Right lobe of liver (tissue), 6 donors: ENCODE data around the gene CAMK1. TPM values are rescaled to one million over a fixed set of nuclear protein-coding genes. Genes with fewer than 3 reads are reported as not detected.

ENCODE experiments used
- ATAC-seq, 4 donors: fragments of 200-7000 bp; cut with Tn5 transposase; one replicate each; pipeline ENCODE4 v1.9.1; 2020; ENCODE audit warnings: mild to moderate bottlenecking in 4 of 4, moderate library complexity in 4 of 4
- DNase-seq, 3 donors: peaks; one replicate each; pipeline ENCODE4 v3.0.0-alpha.2; 2020
- H3K27ac ChIP-seq, 3 donors: fragments of 200-600 bp; one replicate each; pipeline ENCODE4 v1.8.0; 2022
- H3K27me3 ChIP-seq, 2 donors: fragments of 200-600 bp; one replicate each; pipeline ENCODE4 v1.8.0; 2022
- H3K36me3 ChIP-seq, 4 donors: fragments of 200-600 bp; sonication (generic) in 1 of 4; one replicate each; pipeline versions ENCODE4 v1.5.1 to v1.8.0; 2017 to 2022; ENCODE audit warnings: control low read depth in 1 of 4
- H3K4me1 ChIP-seq, 4 donors: fragments of 200-600 bp; sonication (generic) in 1 of 4; one replicate each; pipeline versions ENCODE4 v1.5.1 to v1.8.0; 2017 to 2022; ENCODE audit warnings: control low read depth in 1 of 4
- H3K4me3 ChIP-seq, 3 donors: fragments of 200-600 bp; one replicate each; pipeline ENCODE4 v1.8.0; 2022
- H3K9me3 ChIP-seq, 4 donors: fragments of 200-600 bp; sonication (generic) in 1 of 4; one replicate each; pipeline versions ENCODE4 v1.5.1 to v1.8.0; 2017 to 2022; ENCODE audit warnings: control low read depth in 1 of 4
- POLR2A ChIP-seq: fragments of 450-650 bp; IDR thresholded peaks from one replicate; pipeline ENCODE4 v1.6.1; 2017; ENCODE audit warnings: antibody characterized with exemption, mild to moderate bottlenecking
- WGBS: methylation state at CpG from one replicate; pipeline ENCODE4 v1.1.6; 2018; ENCODE audit warnings: low coverage, low lambda C conversion rate; ENCODE audit not compliant: insufficient coverage; ENCODE audit errors: missing lambda C conversion rate; 5-methylcytosine and 5-hydroxymethylcytosine counted together
- intact Hi-C, 2 donors: fragments of 100-400 bp; cut with DNase I; formaldehyde crosslinking; loops; one replicate each; pipeline versions ENCODE4 v1.11.2 to v1.14.1; 2022
- total RNA-seq, 6 experiments: library from RNA; depleted of rRNA in 2 of 6; stranded (reverse); fragments of >200 nt in 2 of 6; fragmentation: NEBNext Ultra II Directional in 3 of 6; extraction: Animal tissue kit (Norgen Biotek cat#: 25700) in 3 of 6; gene quantifications; one replicate each; pipeline versions ENCODE4 v1.1.0 to v1.2.4, GENCODE V29; 2016 to 2023
- TF ChIP-seq, protein P1 (sequence below), 4 donors: fragments of 200-600 bp in 3 of 4; fragments of 450-650 bp in 1 of 4; IDR thresholded peaks; one replicate each; pipeline versions ENCODE4 v1.5.1 to v1.8.0; 2016 to 2022; ENCODE audit warnings: antibody characterized with exemption in 4 of 4, mild to moderate bottlenecking in 2 of 4
- donor health status: DM: no; HTN: yes; CAD: no.
- donor health status: DM: no; HTN: no; CAD: no.
- donor health status: DM: no; HTN: no; CAD: no.
- donor health status: DM: no; HTN: yes; CAD: no.
- donor health status: DM: no; HTN: yes; CAD: no.

The CAMK1 gene
- total RNA-seq, 6 experiments from 2014 or later: 10.8 to 33.4 (median 24.5) TPM

DNA sequence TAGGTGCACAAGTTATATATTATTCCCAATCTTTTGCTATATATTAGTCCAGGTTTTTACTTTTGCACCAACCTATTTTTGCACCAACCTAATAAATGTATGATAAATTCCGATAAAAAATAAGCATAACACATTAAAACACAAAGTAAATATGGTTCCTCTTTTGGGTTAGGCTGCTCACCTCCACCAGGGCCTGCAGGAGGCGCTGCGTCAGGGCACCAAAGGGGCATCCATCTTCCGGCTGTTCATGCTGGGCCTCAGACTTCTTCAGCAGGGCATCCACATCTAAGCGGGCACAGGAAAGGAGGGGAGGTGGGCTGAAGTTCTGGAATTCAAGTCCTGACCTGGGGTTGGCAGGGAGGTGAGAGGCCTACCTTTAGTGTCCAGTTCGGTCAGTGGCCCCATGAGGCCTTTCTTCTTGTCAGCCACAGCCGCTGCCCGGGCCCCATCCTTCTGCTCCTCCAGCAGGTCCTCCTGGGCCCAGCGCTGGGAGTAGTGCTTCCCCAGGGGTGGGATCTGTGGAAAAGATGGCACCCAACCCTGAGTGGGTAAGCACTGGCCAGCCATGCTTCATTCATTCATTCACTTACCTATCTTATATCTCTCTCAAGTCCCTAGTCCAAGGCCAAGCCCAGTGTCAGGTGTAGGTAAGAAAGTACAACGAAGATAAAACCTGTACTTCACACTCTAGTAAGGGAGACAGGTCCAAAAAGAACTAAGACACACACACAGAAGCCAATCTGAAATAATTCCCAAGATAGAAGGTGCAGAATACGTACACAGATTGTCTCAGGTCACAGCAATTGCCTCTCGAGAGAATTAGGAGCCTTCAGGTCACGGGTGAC lies 17.3 kb upstream of the CAMK1 start:
- Histone ChIP-seq H3K27ac (no peak overlapping the region), H3K36me3 (peaks cover 0 to 62% (median 29%) of the 10 kb centered on the region in 4 donors), H3K9me3 (no peaks in the 10 kb centered on the region), H3K4me1 (peaks cover 2 to 14% (median 8%) of the 10 kb centered on the region in 4 donors), H3K4me3 (no peak overlapping the region), H3K27me3 (no peaks in the 10 kb centered on the region)
- ATAC-seq (no peak), DNase-seq (no peak)
- intact Hi-C loops: no loop called here
- TF ChIP-seq, protein P1, sequence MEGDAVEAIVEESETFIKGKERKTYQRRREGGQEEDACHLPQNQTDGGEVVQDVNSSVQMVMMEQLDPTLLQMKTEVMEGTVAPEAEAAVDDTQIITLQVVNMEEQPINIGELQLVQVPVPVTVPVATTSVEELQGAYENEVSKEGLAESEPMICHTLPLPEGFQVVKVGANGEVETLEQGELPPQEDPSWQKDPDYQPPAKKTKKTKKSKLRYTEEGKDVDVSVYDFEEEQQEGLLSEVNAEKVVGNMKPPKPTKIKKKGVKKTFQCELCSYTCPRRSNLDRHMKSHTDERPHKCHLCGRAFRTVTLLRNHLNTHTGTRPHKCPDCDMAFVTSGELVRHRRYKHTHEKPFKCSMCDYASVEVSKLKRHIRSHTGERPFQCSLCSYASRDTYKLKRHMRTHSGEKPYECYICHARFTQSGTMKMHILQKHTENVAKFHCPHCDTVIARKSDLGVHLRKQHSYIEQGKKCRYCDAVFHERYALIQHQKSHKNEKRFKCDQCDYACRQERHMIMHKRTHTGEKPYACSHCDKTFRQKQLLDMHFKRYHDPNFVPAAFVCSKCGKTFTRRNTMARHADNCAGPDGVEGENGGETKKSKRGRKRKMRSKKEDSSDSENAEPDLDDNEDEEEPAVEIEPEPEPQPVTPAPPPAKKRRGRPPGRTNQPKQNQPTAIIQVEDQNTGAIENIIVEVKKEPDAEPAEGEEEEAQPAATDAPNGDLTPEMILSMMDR (IDR thresholded peaks at IDR 0.05): peak in 1 of 4 donors; percentile 19
- no peak for TF ChIP-seq POLR2A
- 72% methylated on average over 9 of the region's 13 CpGs for WGBS

DNA sequence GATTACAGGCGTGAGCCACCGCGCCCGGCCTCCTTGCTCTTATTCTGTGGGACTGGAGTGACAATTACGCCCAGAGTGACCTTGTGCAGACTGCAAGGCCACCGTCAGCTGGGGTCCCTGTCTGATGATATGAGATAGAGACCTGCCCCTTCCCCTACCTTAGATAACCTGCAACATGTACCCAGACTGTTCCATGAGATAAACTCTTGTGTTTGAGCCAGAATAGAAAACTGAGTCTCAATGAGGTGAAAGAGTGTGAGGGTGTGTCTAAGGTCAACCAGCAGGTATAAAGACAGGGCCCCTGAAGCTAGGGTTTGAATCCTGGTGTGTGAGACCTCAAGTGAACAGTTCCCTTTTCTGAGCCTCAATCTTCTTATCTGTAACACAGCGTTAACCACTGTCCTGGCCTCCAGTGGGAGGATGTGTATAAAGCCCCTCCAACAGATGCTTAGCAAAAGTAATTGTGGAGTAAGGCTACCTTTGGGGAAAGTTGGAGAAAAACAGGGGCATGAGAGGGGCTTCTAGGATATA lies 16.5 kb upstream of the CAMK1 start:
- Histone ChIP-seq H3K4me1 (peaks cover 0 to 15% (median 13%) of the 10 kb centered on the region in 4 donors), H3K27ac (no peak overlapping the region), H3K4me3 (no peak overlapping the region), H3K9me3 (no peaks in the 10 kb centered on the region), H3K36me3 (peaks cover 0 to 64% (median 29%) of the 10 kb centered on the region in 4 donors), H3K27me3 (no peaks in the 10 kb centered on the region)
- TF ChIP-seq POLR2A: no peak
- TF ChIP-seq, protein P1 (IDR thresholded peaks at IDR 0.05): no peak
- no peak for DNase-seq
- no peak for ATAC-seq
- intact Hi-C loops: no loop called here
- 93% methylated on average over 3 of the region's 7 CpGs for WGBS

DNA sequence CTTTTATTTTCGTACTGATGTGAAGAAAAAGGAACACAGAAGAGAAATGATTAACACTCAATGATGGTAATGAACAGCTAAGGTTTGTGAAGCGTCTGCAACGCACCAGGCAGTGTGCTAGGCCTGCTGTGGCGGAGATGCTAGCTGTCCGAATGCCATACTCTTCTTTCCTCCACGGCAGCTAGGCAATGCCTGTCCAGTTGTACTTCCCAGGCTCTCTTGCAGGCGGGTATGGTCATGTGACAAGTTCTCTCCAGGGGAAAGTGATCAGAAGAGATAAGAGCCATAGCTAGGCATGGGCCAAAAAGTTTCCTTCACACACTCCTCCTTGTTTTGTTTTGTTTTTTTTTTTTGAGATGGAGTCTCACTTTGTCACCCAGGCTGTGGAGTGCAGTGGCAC lies 15.9 kb upstream of the CAMK1 start:
- no peaks in the 10 kb centered on the region for H3K27me3 ChIP-seq
- no peak for ATAC-seq
- no peak overlapping the region for H3K4me3 ChIP-seq
- 78% methylated on average over 6 of the region's 7 CpGs for WGBS
- H3K4me1 ChIP-seq: peaks cover 0 to 21% (median 16%) of the 10 kb centered on the region in 4 donors
- intact Hi-C loops: no loop called here
- TF ChIP-seq POLR2A: no peak
- TF ChIP-seq, protein P1 (IDR thresholded peaks at IDR 0.05): no peak
- no peaks in the 10 kb centered on the region for H3K9me3 ChIP-seq
- no peak for DNase-seq
- no peak overlapping the region for H3K27ac ChIP-seq
- H3K36me3 ChIP-seq: peaks cover 0 to 64% (median 29%) of the 10 kb centered on the region in 4 donors

DNA sequence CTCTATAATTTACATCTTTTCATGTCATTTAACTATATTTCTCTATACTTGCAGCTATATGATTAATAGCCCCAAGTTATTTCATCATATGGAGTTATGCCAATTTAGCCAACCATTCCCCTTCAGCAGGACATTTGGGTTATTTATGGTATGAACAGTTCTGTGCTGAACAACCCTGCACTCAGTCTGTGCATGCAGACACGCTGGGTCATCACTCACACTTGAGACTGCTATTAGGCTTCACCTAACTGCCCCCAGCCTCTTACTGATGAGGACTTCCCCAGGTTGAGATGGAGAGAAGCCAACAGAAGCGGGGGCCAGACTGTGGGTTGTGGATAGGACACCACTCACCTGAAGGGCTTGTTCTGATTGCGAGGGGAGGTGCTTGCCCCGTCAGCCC lies 15.2 kb upstream of the CAMK1 start:
- intact Hi-C loops: no loop called here
- peaks cover 0 to 24% (median 17%) of the 10 kb centered on the region in 4 donors for H3K4me1 ChIP-seq
- WGBS: no CpG with 5 or more reads among the region's 4 CpGs
- DNase-seq (no peak), ATAC-seq (no peak)
- no peaks in the 10 kb centered on the region for H3K9me3 ChIP-seq
- no peaks in the 10 kb centered on the region for H3K27me3 ChIP-seq
- H3K36me3 ChIP-seq: peaks cover 0 to 62% (median 28%) of the 10 kb centered on the region in 4 donors
- H3K27ac ChIP-seq: no peak overlapping the region
- no peak for TF ChIP-seq POLR2A
- TF ChIP-seq, protein P1 (IDR thresholded peaks at IDR 0.05): no peak
- no peak overlapping the region for H3K4me3 ChIP-seq
